Measurements from ENCODE around the gene SUSD1.
"Not testable (repeated sequence)": the region's sequence is repeated elsewhere in the genome, so short reads cannot be mapped to it uniquely, and the experiment has no call there.

Gene SUSD1

DNA sequence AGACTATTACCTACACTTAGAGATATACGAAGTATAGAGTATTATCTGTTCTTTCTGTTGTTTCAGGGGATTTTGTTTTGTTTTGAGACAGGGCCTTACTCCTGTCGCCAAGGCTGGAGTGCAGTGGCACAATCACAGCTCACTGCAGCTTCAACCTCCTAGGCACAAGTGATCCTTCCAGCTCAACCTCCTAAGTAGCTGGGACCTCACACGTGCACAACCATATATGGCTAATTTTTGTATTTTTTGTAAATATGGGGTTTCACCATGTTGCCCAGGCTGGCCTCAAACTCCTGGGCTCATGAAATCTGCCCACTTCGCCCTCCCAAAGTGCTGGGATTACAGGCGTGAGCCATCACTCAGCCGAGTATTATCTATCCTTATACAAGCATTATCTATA lies 45.9 kb downstream of the SUSD1 start:
- no peak for DNase-seq (ENCODE audit: low read depth)

DNA sequence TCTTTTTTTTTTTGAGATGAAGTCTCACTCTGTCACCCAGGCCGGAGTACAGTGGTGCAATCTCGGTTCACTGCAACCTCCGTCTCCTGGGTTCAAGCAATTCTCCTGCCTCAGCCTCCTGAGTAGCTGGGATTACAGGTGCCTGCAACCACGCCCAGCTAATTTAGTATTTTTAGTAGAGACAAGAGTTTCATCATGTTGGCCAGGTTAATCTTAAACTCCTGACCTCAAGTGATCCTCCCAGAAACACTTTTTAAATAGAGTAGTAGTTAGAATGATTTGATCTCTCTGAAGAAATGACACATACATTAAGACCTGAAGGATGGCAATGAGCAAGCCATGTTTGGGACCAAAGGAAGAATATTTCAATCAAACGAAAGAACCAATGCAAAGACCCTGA lies 46.7 kb downstream of the SUSD1 start:
- DNase-seq (ENCODE audit: low read depth): not testable (repeated sequence)

- no peak for DNase-seq (ENCODE audit: low read depth)
Observed at GRCh38 chr9:112127281-112127680, 47.8 kb downstream of the SUSD1 start.

DNA sequence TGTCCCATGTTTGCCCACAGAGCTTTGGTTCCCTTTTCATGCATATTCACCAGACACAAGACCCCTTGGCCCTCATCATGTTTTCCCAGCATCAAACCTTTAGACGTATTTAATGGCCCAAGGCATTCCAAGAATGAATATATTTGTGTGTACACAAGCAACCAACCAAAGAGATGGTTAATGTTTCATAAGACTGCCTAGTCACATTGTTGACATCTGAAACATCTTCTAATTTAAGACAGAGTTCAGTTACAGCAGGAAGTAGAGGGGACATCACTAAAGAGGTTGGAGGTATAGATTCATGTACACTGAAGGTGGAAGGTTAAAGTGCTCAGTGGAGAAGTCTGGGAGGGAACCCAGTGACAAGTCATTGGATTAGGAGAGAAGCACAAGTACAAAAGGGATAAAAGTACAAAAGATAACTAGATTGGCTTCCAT lies 49.1 kb downstream of the SUSD1 start:
- DNase-seq (ENCODE audit: low read depth): no peak

DNA sequence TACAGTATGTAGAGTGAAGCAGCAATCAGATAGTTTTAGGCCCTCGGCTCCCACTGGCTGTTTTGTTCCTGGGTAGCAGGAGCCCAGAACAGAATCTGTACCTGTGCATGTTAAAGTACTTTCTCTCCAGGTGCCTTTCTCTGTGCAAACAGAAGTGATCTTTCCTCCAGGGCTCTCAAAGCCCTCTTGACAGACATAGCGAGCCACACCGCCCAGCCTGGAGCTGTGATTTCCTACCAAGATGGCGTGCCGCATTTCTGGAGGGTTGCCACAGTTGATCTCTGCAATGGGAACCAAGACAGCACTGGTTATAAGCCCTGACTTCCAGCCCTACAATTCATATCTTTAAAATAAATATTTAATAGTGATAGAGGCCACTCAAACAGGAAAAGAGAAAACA lies 50.9 kb downstream of the SUSD1 start:
- no peak for DNase-seq (ENCODE audit: low read depth)

DNA sequence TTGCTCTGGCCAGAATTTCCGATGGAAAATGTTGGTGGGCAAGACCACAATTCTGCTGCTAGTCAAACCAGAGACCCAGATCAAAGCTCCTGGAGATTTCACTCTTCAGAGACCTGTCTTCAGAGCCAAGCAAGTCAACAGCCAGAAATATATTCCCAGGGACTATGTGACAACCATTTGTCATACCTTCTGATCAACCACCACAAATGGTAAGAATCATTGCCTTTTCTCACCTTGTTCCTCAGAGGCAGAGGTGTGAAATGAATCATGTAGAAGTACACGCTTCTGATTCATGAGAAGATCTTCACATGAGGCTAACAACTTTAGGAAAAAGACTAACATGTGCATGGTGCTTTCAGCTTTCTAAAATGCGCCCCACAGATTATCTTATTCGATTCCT lies 53.5 kb downstream of the SUSD1 start:
- DNase-seq (ENCODE audit: low read depth): no peak

GRCh38 chr9:112120439-112120925 lies 54.6 kb downstream of the SUSD1 start:
- no peak for DNase-seq (ENCODE audit: low read depth)

DNA sequence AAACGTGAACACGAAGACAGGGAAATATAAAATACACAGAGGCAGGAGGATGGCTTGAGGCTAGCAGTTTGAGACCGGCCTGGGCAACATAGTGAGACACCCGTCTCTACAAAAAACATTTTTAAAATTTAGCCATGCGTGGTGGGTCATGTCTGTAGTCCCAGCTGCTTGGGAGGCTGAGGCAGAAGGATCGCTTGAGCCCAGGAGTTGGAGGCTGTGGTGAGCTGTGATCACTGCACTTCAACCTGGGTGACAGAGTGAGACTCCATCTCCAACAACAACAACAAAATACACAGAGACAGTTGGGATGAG lies 55.1 kb downstream of the SUSD1 start:
- no peak for DNase-seq (ENCODE audit: low read depth)

- no peak for DNase-seq (ENCODE audit: low read depth)
Observed at GRCh38 chr9:112119225-112120029, 55.7 kb downstream of the SUSD1 start.

DNA sequence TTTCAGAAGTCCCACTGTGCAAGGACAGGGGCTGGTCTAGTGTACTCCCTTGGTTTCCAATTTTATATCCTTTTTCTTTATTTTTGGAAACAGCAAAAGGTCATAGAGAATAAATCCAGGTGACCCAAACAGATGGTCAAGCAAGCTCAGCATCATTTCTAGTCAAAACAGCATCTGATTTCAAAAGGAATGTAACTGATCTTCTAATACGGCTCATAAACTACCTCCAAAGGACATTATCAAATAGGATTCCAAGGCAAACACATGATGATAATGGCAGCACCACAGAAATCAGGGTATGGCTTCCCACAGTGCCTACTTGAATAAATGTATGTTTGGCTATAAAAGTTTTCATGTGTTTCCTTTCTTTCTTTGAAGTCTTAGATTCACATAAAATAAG lies 57.1 kb downstream of the SUSD1 start:
- no peak for DNase-seq (ENCODE audit: low read depth)

GRCh38 chr9:112115970-112116753 lies 58.9 kb downstream of the SUSD1 start:
- DNase-seq (ENCODE audit: low read depth): no peak

DNA sequence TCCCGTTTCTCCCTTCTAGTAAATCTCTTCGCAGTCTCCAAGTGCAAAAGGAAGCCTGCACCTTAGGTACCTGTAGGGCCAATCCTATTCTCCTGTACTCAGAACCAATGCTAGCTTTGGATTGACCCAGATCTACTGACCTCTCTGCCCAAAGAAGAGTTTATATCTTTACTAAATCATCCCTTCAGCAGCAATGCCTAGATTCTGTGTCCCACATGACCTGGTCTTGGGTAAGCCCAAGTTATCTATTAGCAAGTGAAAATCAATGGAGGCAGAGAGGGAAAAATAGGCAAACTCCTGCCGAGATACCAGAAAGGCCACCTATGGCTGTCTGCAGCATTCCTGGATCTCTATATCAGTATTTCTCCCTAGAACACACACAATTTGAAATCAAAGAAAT lies 60.0 kb downstream of the SUSD1 start:
- no peak for DNase-seq (ENCODE audit: low read depth)

GRCh38 chr9:112112941-112113681 lies 62.0 kb downstream of the SUSD1 start:
- DNase-seq (ENCODE audit: low read depth): no peak

GRCh38 chr9:112112519-112112918 lies 62.6 kb downstream of the SUSD1 start:
- peak; percentile 29 for DNase-seq (ENCODE audit: low read depth)

GRCh38 chr9:112111461-112111860 lies 63.6 kb downstream of the SUSD1 start:
- no peak for DNase-seq (ENCODE audit: low read depth)

DNA sequence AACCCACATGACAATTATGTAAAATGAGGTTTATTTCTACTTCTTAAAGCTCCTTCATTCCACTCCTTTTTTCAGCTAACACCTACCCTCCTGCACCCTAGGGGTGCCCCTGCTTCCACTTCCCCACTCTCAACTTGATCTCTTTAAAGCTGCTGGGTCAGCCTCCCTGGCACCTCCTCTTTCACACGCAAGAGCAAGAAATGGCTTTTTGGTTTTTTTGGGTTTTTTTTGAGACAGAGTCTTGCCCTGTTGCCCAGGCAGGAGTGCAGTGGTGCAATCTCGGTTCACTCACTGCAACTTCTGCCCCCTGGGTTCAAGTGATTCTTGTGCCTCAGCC lies 64.4 kb downstream of the SUSD1 start:
- no peak for DNase-seq (ENCODE audit: low read depth)

DNA sequence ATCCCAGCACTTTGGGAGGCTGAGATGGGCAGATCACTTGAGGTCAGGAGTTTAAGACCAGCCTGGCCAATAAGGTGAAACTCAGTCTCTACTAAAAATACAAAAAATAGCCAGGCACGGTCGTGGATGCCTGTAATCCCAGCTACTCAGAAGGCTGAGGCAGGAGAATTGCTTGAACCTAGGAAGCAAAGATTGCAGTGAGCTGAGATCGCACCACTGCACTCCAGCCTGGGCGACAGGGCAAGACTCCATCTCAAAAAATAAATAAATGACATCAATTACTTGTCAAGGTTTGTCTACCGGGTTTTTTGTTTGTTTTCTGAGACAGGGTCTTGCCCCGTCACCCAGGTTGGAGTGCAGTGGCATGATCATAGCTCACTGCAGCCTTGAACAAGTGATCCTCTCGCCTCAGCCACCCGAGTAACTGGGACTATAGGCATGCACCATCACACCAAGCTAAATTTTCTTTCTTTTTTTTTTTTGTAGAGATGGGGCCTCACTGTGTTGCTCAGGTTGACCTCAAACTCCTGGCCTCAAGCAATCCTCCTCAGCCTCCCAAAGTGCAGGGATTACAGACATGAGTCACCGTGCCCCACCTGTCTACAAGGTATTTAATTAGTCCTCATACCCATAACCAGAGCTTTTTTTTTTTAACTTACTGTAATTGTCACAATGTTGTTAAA lies 64.9 kb downstream of the SUSD1 start:
- no peak for DNase-seq (ENCODE audit: low read depth)

DNA sequence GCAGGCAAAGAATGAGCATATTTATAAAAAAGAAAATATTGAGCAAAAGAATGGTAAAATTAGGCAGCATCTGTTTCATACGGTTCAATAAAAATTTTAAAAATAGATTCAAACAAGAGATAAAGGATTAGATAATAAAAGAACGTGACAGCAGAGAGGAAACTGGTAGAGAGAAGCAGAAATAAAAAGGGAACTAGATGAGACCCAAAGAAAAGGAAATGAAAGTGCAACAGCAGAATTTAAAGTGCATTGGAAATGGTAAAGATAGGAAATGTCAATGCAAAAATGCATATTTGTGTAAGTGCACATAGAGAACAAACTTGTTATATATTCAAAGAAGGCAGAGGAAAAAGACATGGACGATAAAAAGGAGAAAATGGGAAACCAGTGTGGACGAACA lies 70.2 kb downstream of the SUSD1 start:
- DNase-seq (ENCODE audit: low read depth): no peak

GRCh38 chr9:112104401-112104800 lies 70.7 kb downstream of the SUSD1 start:
- no peak for DNase-seq (ENCODE audit: low read depth)

GRCh38 chr9:112103405-112103804 lies 71.7 kb downstream of the SUSD1 start:
- no peak for DNase-seq (ENCODE audit: low read depth)

DNA sequence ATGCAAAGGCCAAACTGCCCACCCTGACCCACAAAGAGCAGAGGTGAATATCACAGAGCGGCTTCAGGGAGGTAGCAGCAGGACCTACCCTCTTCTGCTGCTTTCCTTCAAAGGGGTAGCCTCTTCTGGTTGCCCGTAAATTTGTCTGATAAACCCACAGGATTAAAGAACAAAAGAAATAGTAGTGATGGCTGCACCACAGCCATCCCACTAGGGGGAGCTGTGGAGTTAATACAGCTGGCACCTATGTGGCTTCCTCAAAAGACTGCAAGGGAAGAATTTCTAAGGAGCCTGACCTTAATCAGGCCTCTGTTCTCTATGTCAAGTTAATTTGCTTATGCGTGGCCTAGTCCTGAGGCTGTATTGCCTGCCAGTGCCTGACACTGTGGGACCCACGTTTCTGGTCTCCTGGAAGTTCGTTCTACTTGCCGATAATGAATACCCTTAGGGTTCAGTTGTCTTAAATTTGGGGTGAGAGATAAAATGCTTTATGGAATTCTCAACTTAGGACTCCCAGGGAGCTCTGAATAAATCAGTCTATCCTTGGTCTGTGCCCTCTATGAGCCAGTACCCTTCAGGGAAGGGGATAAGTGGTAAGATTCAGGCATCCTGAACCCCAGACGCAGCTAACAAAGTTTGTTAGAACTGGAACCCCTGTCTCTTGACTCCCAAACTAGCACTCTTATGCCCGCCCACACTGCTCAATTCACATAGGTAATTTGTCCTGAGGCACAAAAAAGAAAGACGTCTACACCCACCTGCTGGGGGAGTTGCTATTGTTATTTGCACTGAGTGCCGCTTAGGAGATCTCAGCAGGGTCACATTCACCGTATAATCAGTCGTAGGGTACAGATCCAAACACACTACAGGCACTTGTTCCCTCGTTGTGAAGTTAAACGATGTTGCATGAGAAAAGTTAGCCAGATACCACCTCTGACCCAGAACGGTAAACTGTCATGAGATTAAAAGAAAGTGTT lies 77.1 kb downstream of the SUSD1 start:
- DNase-seq (ENCODE audit: low read depth): peak; percentile 62
